Astrocyte (in vitro differentiated cells and primary cell): Measurements from ENCODE around the gene ZNF543.

ENCODE experiments used
- EZH2 ChIP-seq: IDR thresholded peaks from 2 replicates; pipeline ENCODE4 v1.6.1; 2012; ENCODE audit warnings: mild to moderate bottlenecking, low read length, inconsistent platforms; ENCODE audit not compliant: insufficient read depth
- TF ChIP-seq, protein P1 (sequence below): IDR thresholded peaks from 2 replicates; pipeline ENCODE4 v1.5.1; 2011; ENCODE audit warnings: low read depth, mild to moderate bottlenecking, inconsistent platforms, low read length, moderate library complexity; ENCODE audit not compliant: insufficient read depth

DNA sequence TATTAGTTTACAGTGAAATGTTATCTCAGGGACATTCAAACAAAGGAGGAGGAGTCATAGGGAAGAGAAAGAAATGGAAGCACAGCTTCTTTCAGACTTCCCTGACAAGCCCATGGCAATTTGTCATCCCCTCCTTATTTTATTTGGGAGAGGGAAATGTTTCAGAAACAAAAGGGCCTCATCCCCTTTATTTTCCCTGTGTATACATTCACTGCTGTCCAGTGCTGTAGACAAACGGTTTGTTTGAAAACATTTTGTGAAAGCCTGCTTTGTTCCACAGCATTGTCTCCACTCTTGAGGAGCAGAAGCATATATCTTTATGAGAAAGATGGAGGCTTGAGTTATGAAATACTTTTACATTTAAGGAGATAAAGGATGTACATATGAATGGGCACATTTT, 27.7 kb upstream of the ZNF543 start:
- TF ChIP-seq, protein P1, sequence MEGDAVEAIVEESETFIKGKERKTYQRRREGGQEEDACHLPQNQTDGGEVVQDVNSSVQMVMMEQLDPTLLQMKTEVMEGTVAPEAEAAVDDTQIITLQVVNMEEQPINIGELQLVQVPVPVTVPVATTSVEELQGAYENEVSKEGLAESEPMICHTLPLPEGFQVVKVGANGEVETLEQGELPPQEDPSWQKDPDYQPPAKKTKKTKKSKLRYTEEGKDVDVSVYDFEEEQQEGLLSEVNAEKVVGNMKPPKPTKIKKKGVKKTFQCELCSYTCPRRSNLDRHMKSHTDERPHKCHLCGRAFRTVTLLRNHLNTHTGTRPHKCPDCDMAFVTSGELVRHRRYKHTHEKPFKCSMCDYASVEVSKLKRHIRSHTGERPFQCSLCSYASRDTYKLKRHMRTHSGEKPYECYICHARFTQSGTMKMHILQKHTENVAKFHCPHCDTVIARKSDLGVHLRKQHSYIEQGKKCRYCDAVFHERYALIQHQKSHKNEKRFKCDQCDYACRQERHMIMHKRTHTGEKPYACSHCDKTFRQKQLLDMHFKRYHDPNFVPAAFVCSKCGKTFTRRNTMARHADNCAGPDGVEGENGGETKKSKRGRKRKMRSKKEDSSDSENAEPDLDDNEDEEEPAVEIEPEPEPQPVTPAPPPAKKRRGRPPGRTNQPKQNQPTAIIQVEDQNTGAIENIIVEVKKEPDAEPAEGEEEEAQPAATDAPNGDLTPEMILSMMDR = no peak
- TF ChIP-seq EZH2 = no peak
